Measurements from ENCODE around the gene TMEM51.

DNA sequence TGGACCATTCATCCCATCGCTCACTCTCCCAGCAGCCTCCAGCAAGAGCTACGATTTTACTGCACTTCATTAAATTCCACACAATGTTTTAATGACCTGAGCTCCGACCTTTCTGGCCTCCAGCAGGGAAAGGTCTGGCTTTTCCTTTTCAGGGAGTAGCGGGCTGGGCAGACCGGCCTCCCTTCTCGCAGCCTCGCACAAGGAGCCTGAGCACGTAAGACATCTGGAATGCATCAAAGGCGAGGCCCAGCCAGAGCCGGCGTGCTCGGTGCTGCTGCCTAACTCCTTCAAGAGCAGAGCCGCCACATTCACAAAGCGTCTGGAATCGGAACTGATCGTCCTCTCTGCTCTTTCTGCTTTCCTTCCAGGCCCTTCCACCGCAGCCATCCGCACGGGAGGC, 61.0 kb downstream of the TMEM51 start:
- TF ChIP-seq POLR2AphosphoS5 (IDR thresholded peaks at IDR 0.05; ENCODE audit: low read depth, low read length) (no peak), TAF1 (IDR thresholded peaks at IDR 0.05; ENCODE audit: borderline replicate concordance, insufficient read depth, low read length) (no peak)
- TF ChIP-seq, protein P1, sequence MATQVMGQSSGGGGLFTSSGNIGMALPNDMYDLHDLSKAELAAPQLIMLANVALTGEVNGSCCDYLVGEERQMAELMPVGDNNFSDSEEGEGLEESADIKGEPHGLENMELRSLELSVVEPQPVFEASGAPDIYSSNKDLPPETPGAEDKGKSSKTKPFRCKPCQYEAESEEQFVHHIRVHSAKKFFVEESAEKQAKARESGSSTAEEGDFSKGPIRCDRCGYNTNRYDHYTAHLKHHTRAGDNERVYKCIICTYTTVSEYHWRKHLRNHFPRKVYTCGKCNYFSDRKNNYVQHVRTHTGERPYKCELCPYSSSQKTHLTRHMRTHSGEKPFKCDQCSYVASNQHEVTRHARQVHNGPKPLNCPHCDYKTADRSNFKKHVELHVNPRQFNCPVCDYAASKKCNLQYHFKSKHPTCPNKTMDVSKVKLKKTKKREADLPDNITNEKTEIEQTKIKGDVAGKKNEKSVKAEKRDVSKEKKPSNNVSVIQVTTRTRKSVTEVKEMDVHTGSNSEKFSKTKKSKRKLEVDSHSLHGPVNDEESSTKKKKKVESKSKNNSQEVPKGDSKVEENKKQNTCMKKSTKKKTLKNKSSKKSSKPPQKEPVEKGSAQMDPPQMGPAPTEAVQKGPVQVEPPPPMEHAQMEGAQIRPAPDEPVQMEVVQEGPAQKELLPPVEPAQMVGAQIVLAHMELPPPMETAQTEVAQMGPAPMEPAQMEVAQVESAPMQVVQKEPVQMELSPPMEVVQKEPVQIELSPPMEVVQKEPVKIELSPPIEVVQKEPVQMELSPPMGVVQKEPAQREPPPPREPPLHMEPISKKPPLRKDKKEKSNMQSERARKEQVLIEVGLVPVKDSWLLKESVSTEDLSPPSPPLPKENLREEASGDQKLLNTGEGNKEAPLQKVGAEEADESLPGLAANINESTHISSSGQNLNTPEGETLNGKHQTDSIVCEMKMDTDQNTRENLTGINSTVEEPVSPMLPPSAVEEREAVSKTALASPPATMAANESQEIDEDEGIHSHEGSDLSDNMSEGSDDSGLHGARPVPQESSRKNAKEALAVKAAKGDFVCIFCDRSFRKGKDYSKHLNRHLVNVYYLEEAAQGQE (IDR thresholded peaks at IDR 0.05; ENCODE audit: insufficient read depth in 1 of 2, low read depth in 2 of 2, low read length in 2 of 2) = no peak; a peak in 1 of 4 replicates
